Ascending aorta (tissue), 2 donors: Measurements from ENCODE around the gene STK32B. TPM values are rescaled to one million over a fixed set of nuclear protein-coding genes. Genes with fewer than 3 reads are reported as not detected.

Experiments
- DNase-seq, 2 donors: peaks; one replicate each; pipeline ENCODE4 v3.0.0-alpha.2; 2019; ENCODE audit warnings: low spot score in 2 of 2
- H3K27ac ChIP-seq, 2 donors: fragments of 200-600 bp; sonication (generic); one replicate each; pipeline ENCODE4 v1.5.1; 2016 to 2017; ENCODE audit warnings: mild to moderate bottlenecking in 1 of 2
- H3K27me3 ChIP-seq: fragments of 200-600 bp; sonication (generic); one replicate; pipeline ENCODE4 v1.5.1; 2017
- H3K36me3 ChIP-seq, 2 donors: fragments of 200-600 bp; sonication (generic); one replicate each; pipeline ENCODE4 v1.5.1; 2016
- H3K4me1 ChIP-seq, 2 donors: fragments of 200-600 bp; sonication (generic); one replicate each; pipeline ENCODE4 v1.5.1; 2016 to 2017; ENCODE audit warnings: mild to moderate bottlenecking in 1 of 2
- H3K4me3 ChIP-seq, 2 donors: fragments of 200-600 bp; sonication (generic); one replicate each; pipeline ENCODE4 v1.5.1; 2016 to 2017; ENCODE audit warnings: mild to moderate bottlenecking in 1 of 2
- H3K9me3 ChIP-seq, 2 donors: fragments of 200-600 bp; sonication (generic); one replicate each; pipeline ENCODE4 v1.5.1; 2016
- CTCF ChIP-seq, 3 experiments: fragments of 200-600 bp in 2 of 3; fragments of 450-650 bp in 1 of 3; sonication (generic) in 2 of 3; IDR thresholded peaks; one replicate each; pipeline ENCODE4 v1.5.1; 2016 to 2019; ENCODE audit warnings: antibody characterized with exemption in 3 of 3, mild to moderate bottlenecking in 1 of 3, moderate library complexity in 1 of 3
- intact Hi-C: fragments of 100-400 bp; cut with DNase I; formaldehyde crosslinking; loops from one replicate; pipeline ENCODE4 v1.15.1; 2023
- total RNA-seq: library from RNA; depleted of rRNA; stranded (reverse); fragments of >200 nt; gene quantifications from one replicate; pipeline ENCODE4 v1.1.0, GENCODE V29; 2016

The STK32B gene
- total RNA-seq, 1 donor from 2014 or later: 2.3 TPM

- H3K9me3 ChIP-seq: no peaks in the 10 kb centered on the region
- H3K4me1 ChIP-seq: no peaks in the 10 kb centered on the region
- DNase-seq: no peak
- no peak overlapping the region for H3K4me3 ChIP-seq
- no peak for TF ChIP-seq CTCF (IDR thresholded peaks at IDR 0.05)
- intact Hi-C loops: no loop called here
- no peaks in the 10 kb centered on the region for H3K36me3 ChIP-seq
- H3K27ac ChIP-seq: no peak overlapping the region
- no peaks in the 10 kb centered on the region for H3K27me3 ChIP-seq
These were observed 256.6 kb downstream of the STK32B start for GRCh38 chr4:5307928-5308327.

- Histone ChIP-seq H3K27ac (no peak overlapping the region), H3K27me3 (no peaks in the 10 kb centered on the region), H3K4me1 (no peaks in the 10 kb centered on the region), H3K4me3 (no peak overlapping the region), H3K9me3 (peaks cover 0 to 17% of the 10 kb centered on the region in 2 donors), H3K36me3 (no peaks in the 10 kb centered on the region)
- no peak for TF ChIP-seq CTCF (IDR thresholded peaks at IDR 0.05)
- intact Hi-C loops: no loop called here
- no peak for DNase-seq
These were observed 271.0 kb downstream of the STK32B start for GRCh38 chr4:5322321-5322720.

DNA sequence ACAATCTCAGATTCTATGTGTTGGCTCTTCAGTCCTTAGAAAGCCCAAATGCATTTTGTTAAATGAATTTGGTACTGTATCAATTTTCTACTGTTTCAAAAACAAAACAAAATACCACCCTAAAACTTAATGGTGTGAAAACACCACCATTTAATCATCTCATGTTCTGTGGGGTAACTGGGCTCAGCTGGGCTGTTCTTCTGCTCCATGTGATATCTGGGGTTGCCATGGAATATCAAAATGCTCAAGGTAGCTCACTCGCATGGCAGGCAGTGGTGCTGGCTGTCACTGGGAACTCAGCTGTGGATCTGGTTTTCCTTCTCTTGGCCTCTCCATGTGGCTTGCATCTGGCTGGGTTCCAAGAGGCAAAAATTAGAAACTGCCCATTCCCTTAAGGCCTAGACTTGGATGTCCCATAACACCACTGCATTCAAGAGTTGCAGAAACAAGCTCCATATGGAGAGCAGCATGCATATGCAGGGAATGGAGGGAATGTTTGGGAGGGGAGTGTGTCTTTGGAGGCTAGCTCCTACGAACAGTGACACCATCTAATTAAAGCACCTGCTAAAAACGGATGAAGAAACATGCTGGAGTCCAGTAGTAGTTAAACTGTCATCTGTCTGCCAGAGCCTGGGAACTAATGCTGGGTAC lies 279.2 kb downstream of the STK32B start:
- intact Hi-C loops: no loop called here
- no peak for DNase-seq
- no peak for TF ChIP-seq CTCF (IDR thresholded peaks at IDR 0.05)

DNA sequence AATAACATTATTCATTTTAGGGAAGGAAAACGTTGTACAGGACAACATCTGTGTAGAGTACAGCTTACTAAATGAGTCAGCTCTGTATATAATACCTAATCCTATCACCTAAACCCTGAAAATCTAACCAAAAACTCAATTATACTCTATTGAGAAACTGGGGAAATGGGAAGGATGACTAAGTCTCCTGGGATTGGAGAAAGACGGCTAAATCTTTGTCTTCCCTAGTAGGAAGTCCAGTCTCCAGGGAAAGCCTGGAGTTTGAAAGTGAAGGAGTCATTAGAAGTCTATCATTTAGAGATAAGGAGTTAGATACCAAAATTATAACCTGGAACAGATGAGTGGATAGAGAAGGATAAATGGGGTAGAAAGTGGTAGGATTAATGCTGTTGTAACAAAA lies 286.5 kb downstream of the STK32B start:
- no peaks in the 10 kb centered on the region for H3K36me3 ChIP-seq
- no peak for DNase-seq
- TF ChIP-seq CTCF (IDR thresholded peaks at IDR 0.05): no peak
- H3K27me3 ChIP-seq: no peaks in the 10 kb centered on the region
- intact Hi-C loops: no loop called here
- no peaks in the 10 kb centered on the region for H3K4me1 ChIP-seq
- H3K4me3 ChIP-seq: no peak overlapping the region
- no peak overlapping the region for H3K27ac ChIP-seq
- H3K9me3 ChIP-seq: no peaks in the 10 kb centered on the region

More for the DNA sequence above, 279.2 kb downstream of the STK32B start:
- Histone ChIP-seq H3K27me3 (no peaks in the 10 kb centered on the region), H3K36me3 (no peaks in the 10 kb centered on the region), H3K4me3 (no peak overlapping the region), H3K27ac (no peak overlapping the region), H3K9me3 (peaks cover 0 to 22% of the 10 kb centered on the region in 2 donors), H3K4me1 (no peaks in the 10 kb centered on the region)

GRCh38 chr4:5338531-5338930 lies 287.3 kb downstream of the STK32B start:
- Histone ChIP-seq H3K9me3 (no peaks in the 10 kb centered on the region), H3K27ac (no peak overlapping the region), H3K4me3 (no peak overlapping the region), H3K27me3 (no peaks in the 10 kb centered on the region), H3K4me1 (no peaks in the 10 kb centered on the region), H3K36me3 (no peaks in the 10 kb centered on the region)
- DNase-seq: no peak
- intact Hi-C loops: no loop called here
- no peak for TF ChIP-seq CTCF (IDR thresholded peaks at IDR 0.05)

GRCh38 chr4:5340991-5341451 lies 289.7 kb downstream of the STK32B start:
- Histone ChIP-seq H3K27me3 (no peaks in the 10 kb centered on the region), H3K4me1 (no peaks in the 10 kb centered on the region), H3K27ac (no peak overlapping the region), H3K36me3 (no peaks in the 10 kb centered on the region), H3K4me3 (no peak overlapping the region), H3K9me3 (no peaks in the 10 kb centered on the region)
- TF ChIP-seq CTCF (IDR thresholded peaks at IDR 0.05): no peak
- intact Hi-C loops: no loop called here
- no peak for DNase-seq
